ENCODE data around the gene GJD4.

GJD4 gene

DNA sequence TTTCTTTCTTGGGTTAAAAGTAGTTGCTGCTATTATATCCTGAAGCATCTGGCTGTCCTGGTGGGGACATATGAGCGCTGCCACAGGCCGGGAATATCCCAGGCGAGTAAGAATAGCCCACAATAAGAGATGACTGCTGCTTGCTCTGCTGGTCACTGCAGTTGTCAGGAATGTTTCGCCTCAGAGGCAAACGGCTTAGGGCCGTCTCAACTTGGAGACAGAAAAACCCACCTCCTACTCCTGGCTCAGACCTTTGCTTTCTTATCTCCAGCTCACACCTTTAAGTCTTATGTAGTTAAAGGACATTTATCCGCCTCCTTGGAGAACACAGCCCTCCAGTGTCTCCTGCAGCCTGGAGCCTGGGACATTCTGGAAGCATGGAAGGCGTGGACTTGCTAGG lies at the start of gene GJD4:
Gene GJD4 (plus strand): TSS at position 151 of the 400 bp plus-strand sequence. CDS start 227 bp downstream, at position 378.
- DNase-seq (ENCODE audit: low read depth in 2 of 2), result no peak

DNA sequence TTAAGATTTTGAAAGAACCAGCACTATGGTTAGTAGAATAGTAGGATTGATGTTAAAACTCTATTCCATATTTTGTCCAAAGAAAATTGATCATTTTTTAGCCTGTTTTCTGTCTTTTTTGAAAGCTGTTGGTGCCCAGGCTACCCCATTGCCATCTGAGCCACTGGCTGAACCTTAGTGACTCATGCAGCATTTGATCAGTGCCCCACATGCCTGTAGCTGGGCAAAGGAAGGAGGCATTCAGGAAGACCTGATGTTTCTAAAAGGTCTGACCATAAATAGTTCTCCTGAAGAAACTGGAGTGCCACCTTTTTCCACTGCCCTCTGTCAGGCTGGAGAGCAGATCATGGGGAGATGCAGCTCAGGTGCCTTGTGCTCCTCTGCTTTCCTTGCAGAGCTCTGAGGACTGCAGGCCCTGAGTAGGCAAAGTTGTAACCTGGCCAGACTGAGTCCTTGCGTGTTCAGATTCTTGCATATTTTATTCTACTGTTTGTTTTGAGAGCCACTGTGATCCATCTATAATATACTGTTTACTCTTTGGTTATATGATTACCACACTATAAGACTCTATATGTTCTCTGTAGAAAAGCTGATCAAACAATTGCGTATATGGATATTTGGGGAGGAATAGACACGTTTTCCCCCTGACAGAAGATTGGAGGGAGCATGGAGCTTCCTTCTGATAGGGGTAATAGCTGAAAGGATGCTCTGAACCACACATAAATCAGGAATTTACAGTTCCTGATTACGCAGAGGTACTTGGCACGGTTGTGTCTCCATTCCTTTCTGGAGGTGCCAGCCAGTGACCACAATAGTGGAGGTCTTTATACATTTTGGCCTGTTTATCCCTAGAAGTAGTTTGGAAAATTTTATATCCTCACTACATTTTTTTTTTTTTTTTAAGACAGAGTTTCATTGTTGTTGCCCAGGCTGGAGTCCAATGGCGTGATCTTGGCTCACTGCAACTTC lies 48.9 kb upstream of the GJD4 start:
- no peak for DNase-seq (ENCODE audit: low read depth in 2 of 2)

DNA sequence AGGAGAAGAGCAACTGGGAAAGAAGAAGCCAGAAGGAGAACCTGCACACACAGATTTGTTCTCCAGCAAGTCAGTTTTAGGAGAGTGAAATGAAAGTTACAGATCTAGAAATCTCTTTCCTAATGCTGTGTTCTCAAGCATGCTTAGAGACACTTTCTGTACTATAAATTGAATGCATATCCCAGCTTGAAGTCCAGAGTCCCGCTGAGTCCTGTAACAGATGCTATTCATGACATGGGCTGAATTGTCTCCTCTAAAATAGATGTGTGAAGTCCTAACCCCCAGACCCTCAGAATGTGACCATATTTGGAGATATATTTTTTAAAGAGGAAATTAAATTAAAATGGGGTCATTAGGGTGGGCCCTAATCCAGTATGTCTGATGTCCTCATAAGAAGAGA lies 46.9 kb upstream of the GJD4 start:
- DNase-seq (ENCODE audit: low read depth in 2 of 2), result no peak

DNA sequence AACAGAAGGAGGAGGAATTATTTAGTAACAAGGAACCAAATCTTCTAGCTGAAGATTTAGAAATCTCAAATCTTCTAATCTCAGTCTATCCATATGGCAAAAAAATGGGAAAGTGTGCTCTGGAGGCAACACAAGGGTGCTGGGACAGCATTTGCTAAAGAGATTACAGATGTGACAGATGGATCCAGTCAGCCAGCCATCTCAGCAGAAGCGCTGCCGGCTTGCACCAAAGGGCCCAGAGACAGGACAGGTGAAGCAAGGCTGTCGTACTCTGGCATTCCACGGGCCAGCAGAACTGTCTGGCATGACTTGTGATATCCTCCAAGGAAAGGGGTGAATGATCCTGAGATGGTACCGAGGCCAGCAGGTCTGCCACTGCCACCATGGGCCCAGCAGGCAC lies 45.7 kb upstream of the GJD4 start:
- DNase-seq (ENCODE audit: low read depth in 2 of 2), result no peak

GRCh38 chr10:35561715-35562114 lies 43.4 kb upstream of the GJD4 start:
- no peak for DNase-seq (ENCODE audit: low read depth in 2 of 2)

- no peak for DNase-seq (ENCODE audit: low read depth in 2 of 2)
These were observed 42.7 kb upstream of the GJD4 start for GRCh38 chr10:35562427-35562826.

DNA sequence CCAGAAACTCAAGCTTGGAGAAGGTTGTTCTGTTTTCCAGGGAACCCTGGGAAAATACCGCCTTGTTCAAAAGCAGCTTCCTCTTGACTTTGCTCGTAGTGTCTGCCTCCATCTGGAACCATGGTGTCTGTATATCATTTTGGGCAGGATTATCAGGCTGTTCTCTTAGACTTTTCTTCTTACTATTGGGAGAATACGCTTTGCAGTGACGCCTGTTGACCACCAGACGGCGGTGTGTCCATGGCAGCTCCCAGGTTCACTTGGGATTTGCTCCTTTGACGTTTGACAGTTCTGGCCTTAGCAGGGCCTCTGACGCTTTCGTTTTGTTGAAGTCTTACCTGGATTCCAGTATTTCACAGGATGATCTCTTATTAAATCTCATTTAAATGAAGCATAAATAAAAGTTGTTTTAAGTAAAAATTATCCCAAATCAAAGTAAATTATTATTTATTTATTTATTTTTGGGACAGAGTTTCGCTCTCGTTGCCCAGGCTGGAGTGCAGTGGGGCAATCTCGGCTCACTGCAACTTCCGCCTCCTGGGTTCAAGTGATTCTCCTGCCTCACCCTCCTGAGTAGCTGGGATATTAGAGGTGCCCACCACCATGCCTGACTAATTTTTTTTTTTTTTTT lies 41.8 kb upstream of the GJD4 start:
- DNase-seq (ENCODE audit: low read depth in 2 of 2), result no peak

- no peak for DNase-seq (ENCODE audit: low read depth in 2 of 2)
These were observed 40.7 kb upstream of the GJD4 start for GRCh38 chr10:35564341-35564968.

DNA sequence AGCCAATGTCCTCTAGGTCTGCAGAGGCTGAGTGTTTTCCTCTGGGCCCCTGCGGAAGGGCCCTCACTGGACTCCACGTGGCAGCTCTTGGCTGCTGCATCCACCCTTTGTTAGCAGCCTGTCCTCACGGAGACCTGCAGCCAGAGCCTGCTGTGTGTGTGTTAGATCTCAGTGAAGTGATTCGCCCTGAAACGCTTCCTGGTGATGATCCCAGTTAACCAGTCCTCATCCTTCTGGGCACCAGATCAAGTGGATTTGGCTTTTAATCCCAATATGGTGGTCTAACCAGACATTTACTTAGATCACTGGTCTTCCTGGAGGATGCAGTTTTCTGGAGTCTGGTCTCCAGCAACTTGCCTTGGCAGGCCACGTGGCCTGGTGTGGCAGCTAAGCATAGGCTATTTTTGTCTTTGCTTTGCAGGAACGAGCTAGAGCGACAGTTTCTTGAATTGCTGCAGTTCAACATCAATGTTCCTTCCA lies 39.5 kb upstream of the GJD4 start:
- DNase-seq (ENCODE audit: low read depth in 2 of 2), result no peak

- DNase-seq (ENCODE audit: low read depth in 2 of 2), result no peak
These were observed 37.2 kb upstream of the GJD4 start for GRCh38 chr10:35567951-35568350.

- no peak for DNase-seq (ENCODE audit: low read depth in 2 of 2)
These were observed 36.6 kb upstream of the GJD4 start for GRCh38 chr10:35568483-35569015.

GRCh38 chr10:35569111-35569707 lies 35.9 kb upstream of the GJD4 start:
- no peak for DNase-seq (ENCODE audit: low read depth in 2 of 2)

DNA sequence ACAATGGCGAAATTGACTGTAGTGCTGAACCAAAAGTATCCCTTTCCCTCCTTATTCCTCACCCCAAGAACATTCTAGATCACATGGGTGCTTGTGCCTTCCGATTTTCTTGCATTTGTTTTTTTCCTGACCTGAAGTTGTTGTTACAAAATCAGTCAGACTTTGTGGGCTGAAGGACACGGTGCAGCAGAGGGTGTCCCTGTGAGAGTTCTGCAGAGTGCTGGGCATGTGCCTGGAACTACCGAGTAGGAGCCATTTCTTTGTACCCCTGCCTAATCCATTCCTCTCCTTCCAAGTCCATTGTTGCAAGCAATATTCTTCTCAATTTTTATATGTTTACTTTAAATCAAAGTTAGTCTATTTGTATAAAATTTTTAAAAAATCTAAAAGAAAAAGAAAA lies 35.3 kb upstream of the GJD4 start:
- DNase-seq (ENCODE audit: low read depth in 2 of 2), result no peak

- no peak for DNase-seq (ENCODE audit: low read depth in 2 of 2)
These were observed 34.7 kb upstream of the GJD4 start for GRCh38 chr10:35570397-35570796.

DNA sequence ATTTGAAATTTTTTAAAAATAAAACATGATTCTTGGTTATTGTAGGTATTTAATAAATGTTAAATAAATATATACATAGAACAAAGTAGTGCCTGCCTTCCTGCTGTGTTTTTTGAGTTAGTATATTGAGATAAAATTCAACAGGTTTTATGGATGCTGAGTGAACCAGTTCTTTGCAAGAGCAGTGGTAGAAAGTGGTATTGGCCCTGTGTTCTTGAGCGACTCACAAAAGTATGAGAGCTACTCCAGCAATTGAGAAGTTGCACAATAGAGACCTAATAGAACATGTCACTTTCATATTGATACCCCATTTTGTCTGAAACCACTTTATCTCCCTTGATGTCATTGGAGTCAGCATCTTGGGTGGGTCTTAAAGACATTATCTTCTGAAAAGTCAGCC lies 32.6 kb upstream of the GJD4 start:
- DNase-seq (ENCODE audit: low read depth in 2 of 2), result no peak

DNA sequence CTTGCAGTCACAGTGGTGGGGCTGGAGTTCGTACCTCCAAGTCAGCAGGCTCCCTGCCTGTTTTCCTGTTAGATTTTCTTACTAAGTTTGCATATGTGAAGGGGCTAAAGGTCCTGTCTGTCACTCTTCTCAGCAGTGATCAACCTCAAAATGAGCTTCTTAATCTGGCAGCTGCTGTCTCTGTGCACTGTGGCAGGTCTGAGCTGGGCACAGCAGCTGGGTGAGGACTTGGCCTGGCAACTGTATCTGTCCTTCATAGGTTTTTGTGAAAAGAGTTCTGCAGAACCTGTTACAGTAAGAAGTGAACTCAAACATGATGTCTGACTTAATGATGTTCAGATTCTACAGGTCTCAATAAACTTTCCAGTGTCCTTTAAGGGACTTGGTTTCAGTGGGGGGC lies 31.3 kb upstream of the GJD4 start:
- no peak for DNase-seq (ENCODE audit: low read depth in 2 of 2)

GRCh38 chr10:35574924-35575352 lies 30.2 kb upstream of the GJD4 start:
- DNase-seq (ENCODE audit: low read depth in 2 of 2), result no peak

- DNase-seq (ENCODE audit: low read depth in 2 of 2), result no peak
These were observed 29.5 kb upstream of the GJD4 start for GRCh38 chr10:35575640-35576039.

- DNase-seq (ENCODE audit: low read depth in 2 of 2), result no peak
These were observed 28.4 kb upstream of the GJD4 start for GRCh38 chr10:35576730-35577129.

GRCh38 chr10:35577926-35578617 lies 27.1 kb upstream of the GJD4 start:
- DNase-seq (ENCODE audit: low read depth in 2 of 2), result no peak

- no peak for DNase-seq (ENCODE audit: low read depth in 2 of 2)
These were observed 26.6 kb upstream of the GJD4 start for GRCh38 chr10:35578618-35578956.

All from stimulated activated CD8-positive, alpha-beta memory T cell treated with anti-CD3 and anti-CD28 coated beads, Interleukin-2, amount 100 ng/mL, for 1 hour (primary cell).